ENCODE measurements around the gene FOSL1.

Gene FOSL1

DNA sequence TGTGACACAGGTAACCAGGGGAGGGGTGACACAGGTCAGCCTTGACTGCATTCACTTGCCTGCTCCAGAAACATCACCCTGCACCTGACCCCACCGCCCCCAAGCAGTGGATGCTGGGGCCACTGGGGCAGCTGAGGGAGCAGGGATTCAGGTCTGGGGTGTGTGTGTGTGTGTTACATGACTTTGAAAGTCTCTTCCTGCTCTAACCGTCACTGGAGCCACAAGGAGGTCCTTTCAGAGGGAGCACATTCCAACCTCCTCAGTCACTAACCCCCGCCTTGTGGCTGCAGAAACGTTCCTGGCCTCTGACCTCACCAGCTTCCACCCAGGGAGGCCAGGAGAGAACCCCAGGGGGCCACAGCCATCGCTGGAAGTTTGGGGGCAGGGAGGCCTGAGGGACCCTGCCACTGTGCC lies 2.9 kb upstream of the FOSL1 start:
- peak overlapping the region; percentile 73 for H3K27ac ChIP-seq
- peak; percentile 62 for DNase-seq (ENCODE audit: low spot score)
- no peak for TF ChIP-seq CTCF (conservative IDR thresholded peaks at IDR 0.05; ENCODE audit: low read depth)
- ChIA-PET CTCF (interaction anchor here (0.6 kb wide), 1 partner anchor 317 kb away, joined by 5 read pairs; no protein-coding TSS in a partner anchor), POLR2A (ENCODE audit: low non-redundant PET) (no interaction called here)

DNA sequence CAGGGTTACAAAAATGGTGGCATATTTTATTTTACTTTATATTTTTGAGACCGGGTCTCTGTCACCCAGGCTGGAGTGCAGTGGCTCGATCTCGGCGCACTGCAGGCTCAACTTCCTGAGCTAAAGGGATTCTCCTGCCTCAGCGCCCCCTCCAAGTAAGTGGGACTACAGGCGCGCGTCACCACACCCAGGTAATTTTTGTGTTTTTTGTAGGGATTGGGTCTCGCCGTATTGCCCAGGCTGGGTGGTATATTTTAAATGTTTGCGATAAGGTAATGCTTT lies 652 bp upstream of the FOSL1 start:
- CTCF ChIA-PET, result interaction anchor here (1.2 kb wide), 1 partner anchor 11 kb away, joined by 3 read pairs; no protein-coding TSS in a partner anchor
- POLR2A ChIA-PET (ENCODE audit: low non-redundant PET), result interaction anchor here (0.6 to 1.1 kb wide), 4 partner anchors 10 to 15 kb away, joined by 3 to 7 read pairs (median 4); partner anchors contain the start of genes CCDC85B and FIBP
- TF ChIP-seq CTCF (conservative IDR thresholded peaks at IDR 0.05; ENCODE audit: low read depth), result no peak
- peak overlapping the region; percentile 95 for H3K27ac ChIP-seq
- no peak for DNase-seq (ENCODE audit: low spot score)

DNA sequence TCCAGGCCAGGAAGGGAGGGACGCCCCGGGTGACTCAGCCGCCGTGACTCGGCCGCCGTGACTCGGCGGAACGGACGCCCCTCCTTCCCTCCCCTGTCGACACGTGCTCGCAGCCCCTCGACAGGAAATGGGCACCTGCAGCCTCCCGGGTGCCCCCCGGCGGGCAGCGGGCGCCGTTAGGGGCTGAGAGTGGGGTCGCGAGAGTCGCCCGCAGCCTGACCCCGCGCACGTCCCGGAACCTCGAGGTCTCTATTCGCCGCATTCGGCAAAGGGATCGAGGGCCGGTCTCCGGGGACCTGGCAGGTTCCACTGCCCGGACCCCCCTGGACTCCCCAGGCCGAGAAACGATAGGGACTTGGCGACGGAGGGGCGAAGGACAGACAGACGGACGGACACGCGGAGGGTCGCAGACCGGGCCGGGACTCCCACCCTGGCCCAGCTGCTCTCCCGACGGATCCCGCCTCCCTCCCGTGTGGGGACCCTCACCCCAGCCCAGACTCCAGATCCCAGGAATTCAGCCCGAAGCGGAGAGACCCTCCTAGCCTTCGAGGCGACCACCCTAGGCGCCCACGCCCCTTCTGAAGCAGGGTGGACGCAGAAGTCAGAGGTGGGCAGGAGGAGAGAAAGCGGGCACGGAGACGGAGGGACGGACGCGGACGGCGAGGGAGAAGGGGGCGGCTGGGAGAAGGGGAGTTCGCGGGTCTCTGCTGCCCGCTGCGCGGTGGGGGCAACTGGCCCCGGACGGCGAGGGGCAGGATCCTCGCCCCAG lies 648 bp downstream of the FOSL1 start:
- ChIA-PET CTCF (interaction anchor here (1.2 to 1.7 kb wide), 3 partner anchors 12 to 90 kb away, joined by 3 to 14 read pairs (median 8); partner anchors contain the start of gene FIBP), POLR2A (ENCODE audit: low non-redundant PET) (interaction anchor here (1.0 to 1.4 kb wide), 4 partner anchors 10 to 12 kb away, joined by 3 to 8 read pairs (median 4); partner anchors contain the start of genes CCDC85B and FIBP)
- peak overlapping the region; percentile 95 for H3K27ac ChIP-seq
- TF ChIP-seq CTCF (conservative IDR thresholded peaks at IDR 0.05; ENCODE audit: low read depth), result no peak
- peak; percentile 81 for DNase-seq (ENCODE audit: low spot score)

GRCh38 chr11:65898656-65899355 lies 1.4 kb downstream of the FOSL1 start:
- TF ChIP-seq CTCF (conservative IDR thresholded peaks at IDR 0.05; ENCODE audit: low read depth), result no peak
- ChIA-PET CTCF (interaction anchor here (0.7 to 1.8 kb wide), 5 partner anchors 11 to 154 kb away, joined by 3 to 14 read pairs (median 6); partner anchors contain the start of gene FIBP), POLR2A (ENCODE audit: low non-redundant PET) (interaction anchor here (1.2 to 1.7 kb wide), 4 partner anchors 9 to 17 kb away, joined by 3 to 8 read pairs (median 4); partner anchors contain the start of genes CCDC85B and FIBP)
- peak overlapping the region; percentile 95 for H3K27ac ChIP-seq
- DNase-seq (ENCODE audit: low spot score), result no peak

GRCh38 chr11:65897020-65897471 lies 3.1 kb downstream of the FOSL1 start:
- no peak for DNase-seq (ENCODE audit: low spot score)
- ChIA-PET CTCF (interaction anchor here (0.6 kb wide), 1 partner anchor 11 kb away, joined by 3 read pairs; no protein-coding TSS in a partner anchor), POLR2A (ENCODE audit: low non-redundant PET) (interaction anchor here (0.5 to 1.7 kb wide), 2 partner anchors 19 to 53 kb away, joined by 3 to 5 read pairs; no protein-coding TSS in a partner anchor)
- no peak for TF ChIP-seq CTCF (conservative IDR thresholded peaks at IDR 0.05; ENCODE audit: low read depth)
- peak overlapping the region; percentile 95 for H3K27ac ChIP-seq
